PC-9 (cell line): ENCODE measurements around the gene BANP.

Source experiments
- CTCF ChIP-seq: fragments of 200-600 bp; sonication (generic); conservative IDR thresholded peaks from 2 replicates; pipeline ENCODE4 v1.6.1; 2017; ENCODE audit warnings: mixed run types, antibody characterized with exemption, mild to moderate bottlenecking, moderate library complexity
- EZH2 ChIP-seq: fragments of 200-600 bp; sonication (generic); IDR thresholded peaks from 2 replicates; pipeline ENCODE4 v1.8.0; 2017; ENCODE audit warnings: antibody characterized with exemption, low read depth

GRCh38 chr16:87960852-87961251 lies 9.6 kb downstream of the BANP start:
- TF ChIP-seq CTCF (no peak), EZH2 (no peak)
